K562 (cell line): ENCODE data around the gene CABP4. TPM values are rescaled to one million over a fixed set of nuclear protein-coding genes. Genes with fewer than 3 reads are reported as not detected.

Experiments used
- ATAC-seq: fragments of 200-7000 bp; cut with Tn5 transposase; 3 replicates; pipeline ENCODE4 v1.9.1; 2020; ENCODE audit warnings: moderate library complexity
- BruUV-seq: library from RNA; stranded (reverse); fragments of 400-500 nt; replicated peaks from 2 replicates; lab custom pipeline; 2021; lab: Mats Ljungman, UMichigan
- CTCF ChIA-PET: fragments of 300-600 bp; formaldehyde crosslinking; extraction: SDS; loops from one replicate; lab custom pipeline; 2021; ENCODE audit warnings: low intra/inter-chr PET ratio; lab: Yijun Ruan, JAX
- POLR2A ChIA-PET: fragments of 300-600, 350-650 bp; sonication (Branson Sonifier 250); formaldehyde crosslinking; extraction: SDS; loops from one replicate; lab custom pipeline; 2021; ENCODE audit warnings: antibody characterized with exemption, inconsistent platforms; lab: Yijun Ruan, JAX
- DNase-seq, 4 experiments: peaks; one replicate each; pipeline versions ENCODE4 v3.0.0 to v3.0.0-alpha.2; 2011 to 2018; ENCODE audit warnings: low spot score in 3 of 4, mixed read lengths in 3 of 4; ENCODE audit errors: extremely low read depth in 1 of 4
- FAIRE-seq: peaks from 2 replicates; lab custom pipeline; 2011; peaks lifted over from hg19 to GRCh38; lab: Jason Lieb, UNC
- H2AFZ ChIP-seq: 2 replicates; pipeline ENCODE4 v1.6.0; 2011; ENCODE audit warnings: low read depth, low read length, control low read depth, inconsistent platforms
- H3K27ac ChIP-seq: fragments of 200-600 bp; 3 replicates; pipeline ENCODE4 v1.8.0; 2011; ENCODE audit warnings: low read depth, mild to moderate bottlenecking, control low read depth, inconsistent platforms, low read length, moderate library complexity, mixed read lengths; ENCODE audit errors: extremely low read depth
- H3K27me3 ChIP-seq, 2 experiments: fragments of 300-600 bp in 1 of 2; 2 replicates in 1 of 2; 3 replicates in 1 of 2; pipeline versions ENCODE4 v1.6.0 to v1.8.0; 2011; ENCODE audit warnings: inconsistent platforms in 2 of 2, low read length in 2 of 2, mild to moderate bottlenecking in 1 of 2, mixed read lengths in 1 of 2, moderate library complexity in 1 of 2; ENCODE audit not compliant: control insufficient read depth in 2 of 2, insufficient read depth in 2 of 2
- H3K36me3 ChIP-seq: fragments of 300-600 bp; 3 replicates; pipeline ENCODE4 v1.8.0; 2011; ENCODE audit warnings: mild to moderate bottlenecking, low read length, inconsistent platforms; ENCODE audit not compliant: control insufficient read depth, insufficient read depth
- H3K4me1 ChIP-seq, 2 experiments: fragments of 200-600 bp in 1 of 2; replicated peaks in 1 of 2; 2 replicates in 1 of 2; 3 replicates in 1 of 2; pipeline versions ENCODE4 v1.5.1 to v1.8.0; 2011; ENCODE audit warnings: inconsistent platforms in 2 of 2, low read length in 2 of 2, mild to moderate bottlenecking in 1 of 2, mixed read lengths in 1 of 2, moderate library complexity in 1 of 2; ENCODE audit not compliant: control insufficient read depth in 2 of 2, insufficient read depth in 2 of 2
- H3K4me2 ChIP-seq: 2 replicates; pipeline ENCODE4 v1.6.1; 2011; ENCODE audit warnings: low read length, control low read depth, inconsistent platforms, mixed read lengths; ENCODE audit not compliant: insufficient read depth
- H3K4me3 ChIP-seq: fragments of 200-600 bp; sonication (generic), shearing (Covaris generic); 2 replicates; pipeline ENCODE4 v1.5.1; 2016; ENCODE audit warnings: control low read depth, inconsistent platforms
- H3K79me2 ChIP-seq: fragments of 200-600 bp; 3 replicates; pipeline ENCODE4 v1.8.0; 2011; ENCODE audit warnings: low read length, inconsistent platforms; ENCODE audit not compliant: control insufficient read depth, insufficient read depth
- H3K9ac ChIP-seq, 2 experiments: 2 replicates each; pipeline versions ENCODE4 v1.6.0 to v1.6.1; 2011; ENCODE audit warnings: low read depth in 2 of 2, low read length in 2 of 2, control low read depth in 1 of 2, inconsistent platforms in 1 of 2, mild to moderate bottlenecking in 1 of 2, mixed read lengths in 1 of 2; ENCODE audit not compliant: insufficient read depth in 1 of 2
- H3K9me1 ChIP-seq: one replicate; pipeline ENCODE4 v1.6.0; 2011; ENCODE audit warnings: inconsistent platforms, mild to moderate bottlenecking, low read length, moderate library complexity; ENCODE audit not compliant: control insufficient read depth, insufficient read depth
- H3K9me3 ChIP-seq: replicated peaks from 2 replicates; pipeline ENCODE4 v1.5.1; 2011; ENCODE audit warnings: low read depth, low read length, inconsistent platforms; ENCODE audit not compliant: control insufficient read depth, insufficient read depth
- H4K20me1 ChIP-seq: replicated peaks from 2 replicates; pipeline ENCODE4 v1.6.1; 2011; ENCODE audit warnings: low read length, inconsistent platforms, mixed read lengths; ENCODE audit not compliant: control insufficient read depth, insufficient read depth
- ATF1 ChIP-seq, 2 experiments: fragments of 450-650 bp in 1 of 2; IDR thresholded peaks; 2 replicates each; pipeline ENCODE4 v1.6.1; 2016; ENCODE audit warnings: missing compliant biosample characterization in 1 of 2, missing genetic modification characterization in 1 of 2
- FOS ChIP-seq: IDR thresholded peaks from 3 replicates; pipeline ENCODE4 v1.6.1; 2011; ENCODE audit not compliant: insufficient read length; ENCODE audit errors: extremely low read depth
- KDM2B ChIP-seq: fragments of 250-450 bp; sonication (Bioruptor Pico); IDR thresholded peaks from 2 replicates; pipeline ENCODE4 v1.8.0; 2021; ENCODE audit warnings: mild to moderate bottlenecking, moderate library complexity
- SMC3 ChIP-seq: conservative IDR thresholded peaks from 2 replicates; pipeline ENCODE4 v1.6.1; 2011; ENCODE audit warnings: low read depth, low read length, improper control_type of control experiment; ENCODE audit not compliant: insufficient read depth
- WGBS: fragments of 100-300 bp; shearing (Covaris generic); methylation state at CpG from one replicate; pipeline ENCODE4 v1.1.6; 2016; ENCODE audit warnings: low coverage, mixed read lengths; ENCODE audit not compliant: insufficient coverage; ENCODE audit errors: missing lambda C conversion rate; 5-methylcytosine and 5-hydroxymethylcytosine counted together
- in situ Hi-C: fragments of 300-500 bp; cut with MboI; formaldehyde crosslinking; loops from 4 replicates; pipeline ENCODE4 v1.15.0; 2018; ENCODE audit warnings: inconsistent platforms, mixed read lengths
- intact Hi-C: fragments of 100-400 bp; cut with micrococcal nuclease; formaldehyde crosslinking; loops from 2 replicates; pipeline ENCODE4 v1.14.2; 2022
- polyA plus RNA-seq, 8 experiments: library from polyadenylated mRNA; depleted of rRNA in 4 of 8; stranded (reverse) in 5 of 8; unstranded in 3 of 8; fragments of >200 nt; fragmentation: Nextera tagmentation in 2 of 8; fragmentation: Illumina TruSeq in 1 of 8; extraction: Ambion mirVana in 2 of 8; extraction: Trizol in 1 of 8; gene quantifications; 2 replicates each; pipeline versions ENCODE4 v1.2.1 to v1.2.3, GENCODE V29; 2011 to 2014; ENCODE audit warnings: inconsistent platforms in 1 of 8, missing spikeins in 1 of 8
- total RNA-seq, 7 experiments: library from RNA; depleted of rRNA in 6 of 7; stranded (reverse); fragments of >200 nt in 6 of 7; fragmentation: Illumina TruSeq in 2 of 7; extraction: Trizol in 2 of 7; gene quantifications; 2 replicates each; pipeline versions ENCODE4 v1.2.1 to v1.2.3, GENCODE V29; 2011 to 2021; ENCODE audit warnings: low replicate concordance in 1 of 7
- TF ChIP-seq, protein P1 (sequence below), 3 experiments: fragments of 200-800 bp in 1 of 3; sonication (Bioruptor generic) in 1 of 3; sonication (generic) in 1 of 3; formaldehyde crosslinking in 1 of 3; IDR thresholded peaks; 2 replicates each; pipeline versions ENCODE4 v1.6.1 to v1.8.0; 2016 to 2022; ENCODE audit warnings: mild to moderate bottlenecking in 2 of 3, missing compliant biosample characterization in 2 of 3, missing genetic modification characterization in 2 of 3, missing genetic modification reagents in 1 of 3
- TF ChIP-seq, protein P2 (sequence below): fragments of 450-650 bp; conservative IDR thresholded peaks from 2 replicates; pipeline ENCODE4 v1.6.1; 2016; ENCODE audit warnings: missing genetic modification characterization, low read depth, mild to moderate bottlenecking, missing compliant biosample characterization, moderate library complexity
- TF ChIP-seq, protein P3 (sequence below), 2 experiments: fragments of 450-650 bp; formaldehyde crosslinking in 1 of 2; IDR thresholded peaks; 2 replicates each; pipeline versions ENCODE4 v1.4.0 to v1.6.1; 2014 to 2020; ENCODE audit warnings: mild to moderate bottlenecking in 2 of 2, borderline replicate concordance in 1 of 2, low read depth in 1 of 2

CABP4 gene
- total and polyA plus RNA-seq, 9 of the 15 experiments (the other 6 are each of a cell fraction or from before 2014, with no cell fraction given), result 0.11 TPM; not detected in 8

DNA sequence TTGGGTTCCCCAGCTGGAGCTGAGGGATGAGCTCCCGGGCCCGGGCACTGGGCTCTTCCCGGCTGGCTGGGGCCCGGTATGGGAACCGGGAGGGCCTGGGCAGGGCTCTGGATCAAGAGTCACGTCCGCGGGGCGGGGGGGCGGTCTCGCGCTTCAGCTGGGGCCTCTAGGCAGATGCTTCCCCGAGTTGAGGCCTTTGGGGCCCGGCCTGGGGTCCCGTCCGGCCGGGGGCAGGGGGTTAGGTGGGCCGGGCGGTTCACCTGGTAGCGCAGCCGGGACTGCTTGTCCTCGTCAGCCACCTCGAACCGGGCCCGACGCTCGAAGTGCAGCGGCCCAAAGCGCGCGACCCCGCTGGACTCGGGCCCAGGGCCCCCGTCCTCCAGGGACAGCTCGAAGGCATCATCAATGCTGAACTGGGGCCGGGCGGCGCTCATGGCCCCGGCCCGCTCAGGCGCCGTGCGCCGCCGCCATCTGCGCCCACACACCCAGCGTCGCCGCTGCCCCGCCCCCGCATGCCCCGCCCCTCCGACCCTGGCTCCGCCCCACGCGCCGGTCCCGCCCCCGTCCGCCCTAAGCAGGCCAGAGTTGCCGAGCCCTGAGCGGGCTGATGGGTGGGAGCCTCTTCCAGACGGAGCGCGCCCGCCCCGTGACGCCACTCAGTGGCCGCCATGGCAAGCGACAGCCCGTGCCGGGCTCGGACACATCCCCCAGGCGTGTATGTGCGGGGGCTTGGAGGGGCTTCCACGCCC lies 13.8 kb downstream of the CABP4 start, which contains the start of gene TMEM134:
TMEM134 (minus strand) TSS at position 493 of the 749 bp plus-strand sequence; CDS start at position 434, 59 bp downstream.
- BruUV-seq, result no TSS peak
- TF ChIP-seq KDM2B (CRISPR knock-in tag) (peak; percentile 86; the same call in 1 of the 2 replicates), ATF1 (CRISPR knock-in tag; IDR thresholded peaks at IDR 0.05) (peak; percentile 43; the same call in 1 of the 2 replicates), ATF1 (tag; IDR thresholded peaks at IDR 0.05) (peak; percentile 84), SMC3 (peak; percentile 41; the same call in 1 of the 2 replicates), FOS (no peak)
- TF ChIP-seq, protein P1, sequence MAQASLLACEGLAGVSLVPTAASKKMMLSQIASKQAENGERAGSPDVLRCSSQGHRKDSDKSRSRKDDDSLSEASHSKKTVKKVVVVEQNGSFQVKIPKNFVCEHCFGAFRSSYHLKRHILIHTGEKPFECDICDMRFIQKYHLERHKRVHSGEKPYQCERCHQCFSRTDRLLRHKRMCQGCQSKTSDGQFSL (CRISPR knock-in tag; IDR thresholded peaks at IDR 0.05), result 0 out of 2 replicates have a peak, but pooled peaks have one; percentile 71
- TF ChIP-seq, protein P1 (tag; IDR thresholded peaks at IDR 0.05), result no peak
- TF ChIP-seq, protein P2, sequence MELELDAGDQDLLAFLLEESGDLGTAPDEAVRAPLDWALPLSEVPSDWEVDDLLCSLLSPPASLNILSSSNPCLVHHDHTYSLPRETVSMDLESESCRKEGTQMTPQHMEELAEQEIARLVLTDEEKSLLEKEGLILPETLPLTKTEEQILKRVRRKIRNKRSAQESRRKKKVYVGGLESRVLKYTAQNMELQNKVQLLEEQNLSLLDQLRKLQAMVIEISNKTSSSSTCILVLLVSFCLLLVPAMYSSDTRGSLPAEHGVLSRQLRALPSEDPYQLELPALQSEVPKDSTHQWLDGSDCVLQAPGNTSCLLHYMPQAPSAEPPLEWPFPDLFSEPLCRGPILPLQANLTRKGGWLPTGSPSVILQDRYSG (tag), result no peak
- TF ChIP-seq, protein P3, sequence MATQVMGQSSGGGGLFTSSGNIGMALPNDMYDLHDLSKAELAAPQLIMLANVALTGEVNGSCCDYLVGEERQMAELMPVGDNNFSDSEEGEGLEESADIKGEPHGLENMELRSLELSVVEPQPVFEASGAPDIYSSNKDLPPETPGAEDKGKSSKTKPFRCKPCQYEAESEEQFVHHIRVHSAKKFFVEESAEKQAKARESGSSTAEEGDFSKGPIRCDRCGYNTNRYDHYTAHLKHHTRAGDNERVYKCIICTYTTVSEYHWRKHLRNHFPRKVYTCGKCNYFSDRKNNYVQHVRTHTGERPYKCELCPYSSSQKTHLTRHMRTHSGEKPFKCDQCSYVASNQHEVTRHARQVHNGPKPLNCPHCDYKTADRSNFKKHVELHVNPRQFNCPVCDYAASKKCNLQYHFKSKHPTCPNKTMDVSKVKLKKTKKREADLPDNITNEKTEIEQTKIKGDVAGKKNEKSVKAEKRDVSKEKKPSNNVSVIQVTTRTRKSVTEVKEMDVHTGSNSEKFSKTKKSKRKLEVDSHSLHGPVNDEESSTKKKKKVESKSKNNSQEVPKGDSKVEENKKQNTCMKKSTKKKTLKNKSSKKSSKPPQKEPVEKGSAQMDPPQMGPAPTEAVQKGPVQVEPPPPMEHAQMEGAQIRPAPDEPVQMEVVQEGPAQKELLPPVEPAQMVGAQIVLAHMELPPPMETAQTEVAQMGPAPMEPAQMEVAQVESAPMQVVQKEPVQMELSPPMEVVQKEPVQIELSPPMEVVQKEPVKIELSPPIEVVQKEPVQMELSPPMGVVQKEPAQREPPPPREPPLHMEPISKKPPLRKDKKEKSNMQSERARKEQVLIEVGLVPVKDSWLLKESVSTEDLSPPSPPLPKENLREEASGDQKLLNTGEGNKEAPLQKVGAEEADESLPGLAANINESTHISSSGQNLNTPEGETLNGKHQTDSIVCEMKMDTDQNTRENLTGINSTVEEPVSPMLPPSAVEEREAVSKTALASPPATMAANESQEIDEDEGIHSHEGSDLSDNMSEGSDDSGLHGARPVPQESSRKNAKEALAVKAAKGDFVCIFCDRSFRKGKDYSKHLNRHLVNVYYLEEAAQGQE (IDR thresholded peaks at IDR 0.05; ENCODE audit: borderline replicate concordance), result peak; percentile 92
- TF ChIP-seq, protein P3 (CRISPR knock-in tag; IDR thresholded peaks at IDR 0.05; ENCODE audit: low read depth), result no peak

More for the DNA sequence above, 13.8 kb downstream of the CABP4 start, which contains the start of gene TMEM134:
- H3K79me2 ChIP-seq, result peaks cover 12% of the 10 kb centered on the region
- DNase-seq, result peak; percentile 92 to 96 (median 94)
- H3K9me3 ChIP-seq, result no peaks in the 10 kb centered on the region
- peak within 1 kb of the TSS; percentile 76 to 98 for H3K9ac ChIP-seq
- H3K4me3 ChIP-seq, result peak within 1 kb of the TSS; percentile 76
- H2AFZ ChIP-seq, result peak within 1 kb of the TSS; percentile 96
- ChIA-PET CTCF (interaction anchor here (0.5 to 1.3 kb wide), 2 partner anchors 43 to 67 kb away, joined by 3 to 4 read pairs; no protein-coding TSS in a partner anchor), POLR2A (interaction anchor here (0.6 to 1.7 kb wide), 2 partner anchors 9 to 71 kb away, joined by 3 to 4 read pairs; no protein-coding TSS in a partner anchor)
- no peaks in the 10 kb centered on the region for H3K9me1 ChIP-seq
- H3K36me3 ChIP-seq, result no peaks in the 10 kb centered on the region
- H3K27ac ChIP-seq, result peak within 1 kb of the TSS; percentile 72
- FAIRE-seq, result peak; percentile 71
- peak within 1 kb of the TSS; percentile 86 for H3K4me2 ChIP-seq
- peaks cover 10 to 43% of the 10 kb centered on the region in 2 experiments; a peak in 4 of 5 replicates for H3K4me1 ChIP-seq
- under 1% methylated on average over 29 of the region's 76 CpGs for WGBS
- intact Hi-C loops, result loop anchor here (1.0 to 5.0 kb wide), 2 partner anchors 47 to 68 kb away; partner anchors contain the start of gene PPP1CA
- peak; percentile 87 for ATAC-seq
- in situ Hi-C loops, result no loop called here
- H4K20me1 ChIP-seq, result no peaks in the 10 kb centered on the region
- no peaks in the 10 kb centered on the region for H3K27me3 ChIP-seq
